GM18909 (cell line): ENCODE results near the gene ACO2.
"Not testable (repeated sequence)": the region's sequence is repeated elsewhere in the genome, so short reads cannot be mapped to it uniquely, and the experiment has no call there.

ENCODE experiments used
- ATAC-seq: cut with Tn5 transposase; IDR thresholded peaks from one replicate; pipeline ENCODE4 v1.9.1; 2021; ENCODE audit warnings: mild to moderate bottlenecking; ENCODE audit not compliant: unreplicated experiment, poor library complexity

The ACO2 gene

DNA sequence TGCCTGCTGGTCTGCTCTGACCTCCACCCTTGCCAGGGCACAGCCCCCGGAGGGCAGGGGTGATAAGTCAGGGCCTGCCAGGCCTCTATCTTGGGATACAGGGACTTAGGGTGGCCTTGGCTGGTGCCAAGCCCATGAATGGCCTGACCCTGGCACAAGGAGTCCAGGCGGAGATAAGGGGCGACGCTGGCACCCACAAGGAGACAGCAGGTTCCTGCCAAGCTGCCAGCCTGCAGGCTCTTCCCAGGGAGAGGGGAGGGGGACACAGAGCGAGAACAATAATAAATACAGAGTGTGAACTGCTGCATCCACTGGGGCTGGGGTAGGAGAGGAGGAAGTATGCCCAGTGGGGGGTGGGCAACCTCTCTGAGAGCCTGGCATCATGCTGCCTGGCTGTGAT is 92.9 kb downstream of the ACO2 start:
- no peak for ATAC-seq

- no peak for ATAC-seq
Observed at GRCh38 chr22:41562461-41562860, 93.5 kb downstream of the ACO2 start.

- no peak for ATAC-seq
Observed at GRCh38 chr22:41563051-41563711, 94.3 kb downstream of the ACO2 start.

- ATAC-seq = no peak
Observed at GRCh38 chr22:41564563-41564962, 95.6 kb downstream of the ACO2 start.

DNA sequence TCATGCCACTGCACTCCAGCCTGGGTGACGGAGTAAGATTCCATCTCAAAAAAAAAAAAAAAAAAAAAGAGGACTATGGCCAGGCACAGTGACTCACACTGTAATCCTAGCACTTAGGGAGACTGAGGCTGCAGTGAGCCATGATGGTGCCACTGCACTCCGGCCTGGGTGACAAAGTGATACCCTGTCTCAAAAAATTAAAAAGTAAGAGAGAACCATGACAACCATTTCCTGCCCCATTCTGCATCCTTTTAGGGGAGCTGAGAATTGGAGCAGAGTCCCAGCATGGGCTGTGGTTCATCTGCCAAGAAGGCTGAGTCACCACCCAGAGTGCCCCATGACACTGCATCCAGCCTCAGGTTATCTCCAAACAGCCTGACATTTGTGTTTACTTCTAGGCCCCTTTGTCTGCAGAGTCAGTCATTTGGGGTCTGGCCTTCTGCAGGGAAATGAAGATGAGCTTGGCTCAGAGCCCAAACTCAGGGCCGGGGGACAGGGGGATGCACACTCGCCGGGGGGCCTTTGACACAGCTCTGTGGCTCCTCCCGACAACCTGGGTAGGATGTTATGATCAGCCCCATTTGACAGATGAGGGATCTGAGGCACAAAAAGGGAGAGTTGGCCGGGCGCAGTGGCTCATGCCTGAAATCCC is 96.6 kb downstream of the ACO2 start:
- no peak for ATAC-seq

DNA sequence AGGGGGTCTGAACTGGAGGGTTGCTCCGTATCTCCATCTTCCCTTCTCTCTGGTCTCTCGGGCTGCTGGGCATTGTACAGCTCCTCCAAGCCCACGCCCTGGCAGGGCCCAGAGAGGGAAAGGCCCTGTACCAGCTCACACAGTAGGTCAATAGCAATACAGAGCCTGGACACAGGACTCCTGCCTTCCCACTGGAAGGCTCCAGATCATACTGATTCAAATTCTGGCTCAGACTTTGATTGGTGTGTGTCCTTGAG is 98.5 kb downstream of the ACO2 start:
- ATAC-seq = no peak

GRCh38 chr22:41568811-41569210 is 99.9 kb downstream of the ACO2 start:
- no peak for ATAC-seq

DNA sequence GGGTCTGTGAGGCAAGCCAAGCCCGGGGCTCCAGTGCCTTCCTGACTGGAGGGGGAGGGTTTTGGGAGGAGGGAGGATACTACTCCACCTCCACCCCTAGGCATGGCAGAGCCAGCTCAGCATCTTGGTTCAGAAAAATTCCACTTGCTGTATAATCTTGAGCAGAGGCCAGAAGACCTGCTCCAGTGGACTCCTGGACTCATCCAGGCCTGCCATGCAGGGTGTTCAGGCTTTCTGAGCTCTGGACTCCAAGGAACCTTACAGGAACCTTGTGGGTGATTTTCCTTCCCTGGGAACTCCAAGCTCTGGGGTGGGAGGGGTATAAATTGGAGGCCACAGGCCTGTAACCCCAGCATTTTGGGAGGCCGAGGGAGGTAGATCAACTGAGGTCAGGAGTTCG is 101.3 kb downstream of the ACO2 start:
- no peak for ATAC-seq

GRCh38 chr22:41571786-41572185 is 102.9 kb downstream of the ACO2 start:
- ATAC-seq = no peak

- not testable (repeated sequence) for ATAC-seq
Observed at GRCh38 chr22:41572305-41572704, 103.4 kb downstream of the ACO2 start.

GRCh38 chr22:41573677-41574076 is 104.8 kb downstream of the ACO2 start:
- ATAC-seq = no peak

DNA sequence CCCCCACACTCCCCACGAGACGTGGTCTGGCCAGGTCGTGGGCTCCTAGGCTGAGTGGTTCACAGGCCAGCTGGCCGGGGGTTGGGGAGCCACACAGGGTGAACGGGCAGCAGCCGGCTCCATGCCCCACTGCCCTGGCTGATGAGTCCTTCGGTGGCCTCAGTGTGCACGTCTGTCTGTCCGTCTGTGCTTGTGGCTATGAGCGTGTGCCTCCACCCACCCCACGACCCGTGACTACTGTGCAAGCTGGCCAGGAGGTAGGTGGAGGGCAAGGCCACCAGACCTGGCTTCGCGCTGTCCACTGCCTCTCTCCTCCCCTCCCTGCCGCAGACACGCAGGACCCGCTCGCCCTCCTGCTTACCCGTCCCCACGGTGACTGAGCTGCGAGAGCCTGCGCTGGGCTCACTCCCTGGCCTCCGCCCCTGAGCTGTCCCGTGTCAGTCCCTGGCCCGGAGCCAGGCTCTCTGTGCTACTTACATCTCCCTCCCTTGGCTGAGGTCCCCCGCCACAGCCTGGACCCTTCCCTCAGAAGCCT is 106.0 kb downstream of the ACO2 start:
- ATAC-seq = no peak

DNA sequence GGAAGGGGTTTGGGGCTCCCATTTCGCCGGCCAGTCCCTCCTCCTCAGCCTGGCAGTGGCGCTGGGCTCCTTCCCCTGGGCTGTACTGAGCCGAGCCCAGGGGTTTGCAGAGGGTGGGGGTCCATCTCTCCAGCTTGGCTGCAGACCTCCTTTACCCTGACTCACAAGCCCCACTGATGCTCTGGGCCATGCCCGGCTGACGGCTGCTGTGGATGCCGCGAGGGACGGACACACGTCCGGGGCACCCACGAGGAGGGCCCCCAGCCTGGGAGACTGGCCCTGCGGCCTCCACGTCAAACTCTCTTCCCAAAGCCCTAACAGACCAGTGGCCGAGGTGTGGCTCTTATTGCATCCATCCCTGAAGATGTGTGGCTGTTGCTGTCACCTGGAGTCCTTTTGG is 106.6 kb downstream of the ACO2 start:
- ATAC-seq = no peak

GRCh38 chr22:41576877-41577276 is 108.0 kb downstream of the ACO2 start:
- ATAC-seq = no peak

DNA sequence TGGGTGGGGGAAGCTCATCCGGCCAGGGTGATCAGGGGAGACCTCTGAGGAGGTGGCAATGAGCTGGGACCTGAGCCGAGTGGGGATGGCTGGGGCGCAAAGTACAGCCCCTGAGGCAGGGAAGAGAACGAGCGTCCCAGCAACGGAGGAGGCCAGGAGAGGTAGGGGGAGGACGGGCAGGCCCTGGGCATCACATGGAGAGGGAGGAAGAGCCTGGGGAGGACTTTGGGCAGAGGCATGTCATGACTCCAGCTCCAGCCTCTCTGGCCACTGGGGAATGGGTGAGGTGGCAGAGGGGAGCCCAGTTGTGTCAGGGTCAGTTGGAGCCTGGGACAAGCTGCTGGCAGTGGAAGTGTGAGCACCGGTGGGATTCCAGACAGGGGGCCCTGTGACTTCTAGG is 109.2 kb downstream of the ACO2 start:
- no peak for ATAC-seq
